ENCODE measurements around the gene TMEM41B. TPM values are rescaled to one million over a fixed set of nuclear protein-coding genes. Genes with fewer than 3 reads are reported as not detected.

Gene TMEM41B
- total RNA-seq, 1 experiment from 2014 or later = 67.2 TPM

- no peak for TF ChIP-seq REST (IDR thresholded peaks at IDR 0.05; ENCODE audit: low read depth)
- TF ChIP-seq RAD21 (IDR thresholded peaks at IDR 0.05; ENCODE audit: low read depth) = peak; percentile 73
Measured at GRCh38 chr11:9276571-9276970, 37.8 kb downstream of the TMEM41B start (continued).

GRCh38 chr11:9274499-9275258 lies 39.7 kb downstream of the TMEM41B start:
- BruUV-seq (replicated peaks) = no TSS peak
- no peak overlapping the region for H3K27ac ChIP-seq (ENCODE audit: low read depth, low read length)
- DNase-seq (ENCODE audit: low read depth, low spot score) = no peak
- H3K27me3 ChIP-seq (ENCODE audit: insufficient read depth, low read length) = no peaks in the 10 kb centered on the region
- no peaks in the 10 kb centered on the region for H3K9me2 ChIP-seq (ENCODE audit: insufficient read depth)
- H2AFZ ChIP-seq (ENCODE audit: low read depth, low read length, poor library complexity, severe bottlenecking) = no peak overlapping the region
- no peak overlapping the region for H3K4me2 ChIP-seq (ENCODE audit: low read length)
- no peaks in the 10 kb centered on the region for H4K20me1 ChIP-seq (ENCODE audit: insufficient read depth)
- H3K79me2 ChIP-seq (ENCODE audit: insufficient read depth, low read length) = no peaks in the 10 kb centered on the region
- H3K4me1 ChIP-seq (ENCODE audit: control insufficient read depth in 1 of 2, insufficient read depth in 2 of 2, low read length in 2 of 2) = peaks cover 2 to 8% of the 10 kb centered on the region in 2 experiments
- no peaks in the 10 kb centered on the region for H3K9me3 ChIP-seq (ENCODE audit: control insufficient read depth in 1 of 2, insufficient read depth in 1 of 2, low read depth in 1 of 2, low read length in 2 of 2)
- POLR2A ChIA-PET = no interaction called here
- CTCF ChIA-PET = interaction anchor here (0.9 kb wide), 1 partner anchor 232 kb away, joined by 3 read pairs; no protein-coding TSS in a partner anchor
- no peak overlapping the region for H3K4me3 ChIP-seq (replicated peaks in 1 of 2; ENCODE audit: low read depth in 1 of 2, low read length in 2 of 2)
- intact Hi-C loops (cut with micrococcal nuclease) = loop anchor here (5.0 kb wide), 1 partner anchor 233 kb away; no protein-coding TSS in a partner anchor
- no peaks in the 10 kb centered on the region for H3K36me3 ChIP-seq (ENCODE audit: control insufficient read depth in 1 of 2, insufficient read depth in 2 of 2, low read length in 2 of 2)
- ATAC-seq = no peak
- RAD21 ChIA-PET (ENCODE audit: low non-redundant PET in 1 of 2, low total read pairs in 2 of 2, uncharacterized antibody in 2 of 2, unreplicated experiment in 2 of 2) = no interaction called here
- no peak overlapping the region for H3K9ac ChIP-seq (ENCODE audit: low read length)
- no peak for TF ChIP-seq CEBPB (IDR thresholded peaks at IDR 0.05; ENCODE audit: low read depth)
- no peak for TF ChIP-seq SIN3A (IDR thresholded peaks at IDR 0.05; ENCODE audit: low read depth)
- TF ChIP-seq MAX (IDR thresholded peaks at IDR 0.05) = no peak
- no peak for TF ChIP-seq EZH2 (IDR thresholded peaks at IDR 0.05)
- TF ChIP-seq FOSL1 (IDR thresholded peaks at IDR 0.05; ENCODE audit: low read depth) = no peak
- TF ChIP-seq SRF (IDR thresholded peaks at IDR 0.05; ENCODE audit: low read depth) = no peak
- TF ChIP-seq ZFX (IDR thresholded peaks at IDR 0.05) = no peak
- no peak for TF ChIP-seq ZNF274 (IDR thresholded peaks at IDR 0.05; ENCODE audit: low read depth, low read length)
- TF ChIP-seq TCF7L2 (IDR thresholded peaks at IDR 0.05; ENCODE audit: borderline replicate concordance, extremely low read depth, insufficient read depth, insufficient read length) = no peak
- TF ChIP-seq YY1 (IDR thresholded peaks at IDR 0.05; ENCODE audit: extremely low read depth, insufficient replicate concordance, low read depth, low read length) = no peak
- no peak for TF ChIP-seq SP1 (IDR thresholded peaks at IDR 0.05; ENCODE audit: low read depth)
- no peak for TF ChIP-seq CBX3 (IDR thresholded peaks at IDR 0.05; ENCODE audit: low read depth)
- TF ChIP-seq ZBTB33 (IDR thresholded peaks at IDR 0.05; ENCODE audit: extremely low read depth, insufficient replicate concordance, low read length) = no peak
- no peak for TF ChIP-seq JUND (IDR thresholded peaks at IDR 0.05)
- no peak for TF ChIP-seq EZH2phosphoT487 (IDR thresholded peaks at IDR 0.05; ENCODE audit: borderline replicate concordance)
- TF ChIP-seq CTCF (IDR thresholded peaks at IDR 0.05 in 2 of 3, conservative IDR thresholded peaks at IDR 0.05 in 1 of 3; ENCODE audit: borderline replicate concordance in 1 of 3, insufficient read depth in 1 of 3, low read depth in 2 of 3, low read length in 2 of 3) = no peak

All from HCT116 (cell line).